DOHH2 (cell line): ENCODE results near the gene SF3B1.

Experiments
- H3F3A ChIP-seq: fragments of 200-600 bp; sonication (generic), shearing (Covaris generic); 2 replicates; pipeline ENCODE4 v1.6.0; 2016; ENCODE audit warnings: antibody characterized with exemption, mild to moderate bottlenecking; ENCODE audit not compliant: control insufficient read depth, insufficient read depth
- H3K27ac ChIP-seq: fragments of 200-600 bp; sonication (generic); 2 replicates; pipeline ENCODE4 v1.5.1; 2014; ENCODE audit warnings: low read depth, mild to moderate bottlenecking, low read length, moderate library complexity
- H3K27me3 ChIP-seq: fragments of 200-600 bp; sonication (generic); 2 replicates; pipeline ENCODE4 v1.6.1; 2014; ENCODE audit warnings: mild to moderate bottlenecking, low read length, mixed read lengths; ENCODE audit not compliant: control insufficient read depth
- H3K36me3 ChIP-seq: fragments of 200-600 bp; sonication (generic); 2 replicates; pipeline ENCODE4 v1.6.1; 2014; ENCODE audit warnings: mild to moderate bottlenecking, low read length, moderate library complexity, mixed read lengths; ENCODE audit not compliant: control insufficient read depth
- H3K4me1 ChIP-seq: fragments of 200-600 bp; sonication (generic); 2 replicates; pipeline ENCODE4 v1.6.1; 2014; ENCODE audit warnings: mild to moderate bottlenecking, low read length, mixed read lengths; ENCODE audit not compliant: control insufficient read depth
- H3K4me2 ChIP-seq: fragments of 200-600 bp; sonication (generic); 2 replicates; pipeline ENCODE4 v1.6.0; 2014; ENCODE audit warnings: mild to moderate bottlenecking, low read length, moderate library complexity
- H3K4me3 ChIP-seq: fragments of 200-600 bp; sonication (generic); 2 replicates; pipeline ENCODE4 v1.5.1; 2014; ENCODE audit warnings: mild to moderate bottlenecking, low read length, mixed read lengths
- H3K79me2 ChIP-seq: fragments of 200-600 bp; sonication (generic); 2 replicates; pipeline ENCODE4 v1.6.1; 2014; ENCODE audit warnings: mild to moderate bottlenecking, low read length, mixed read lengths; ENCODE audit not compliant: control insufficient read depth
- H3K9me2 ChIP-seq: fragments of 200-600 bp; sonication (generic); replicated peaks from 2 replicates; pipeline ENCODE4 v1.6.1; 2014; ENCODE audit warnings: mild to moderate bottlenecking, low read length, mixed read lengths; ENCODE audit not compliant: control insufficient read depth
- H3K9me3 ChIP-seq: fragments of 200-600 bp; sonication (generic); 2 replicates; pipeline ENCODE4 v1.6.1; 2014; ENCODE audit warnings: antibody characterized with exemption, low read length, mixed read lengths; ENCODE audit not compliant: control insufficient read depth, insufficient read depth
- H4K20me1 ChIP-seq: fragments of 200-600 bp; sonication (generic); 2 replicates; pipeline ENCODE4 v1.6.0; 2014; ENCODE audit warnings: low read depth, mild to moderate bottlenecking, antibody characterized with exemption, low read length, moderate library complexity; ENCODE audit not compliant: control insufficient read depth, insufficient read depth
- EZH2phosphoT487 ChIP-seq: fragments of 200-600 bp; sonication (generic); IDR thresholded peaks from 2 replicates; pipeline ENCODE4 v1.6.1; 2017; ENCODE audit warnings: borderline replicate concordance, mild to moderate bottlenecking, antibody characterized with exemption, low read length, moderate library complexity, mixed read lengths
- TF ChIP-seq, protein P1 (sequence below): fragments of 200-600 bp; sonication (generic); IDR thresholded peaks from one replicate; pipeline ENCODE4 v1.5.1; 2014; ENCODE audit warnings: antibody characterized with exemption, mild to moderate bottlenecking, low read depth, low read length; ENCODE audit not compliant: poor library complexity, severe bottlenecking

Gene SF3B1

DNA sequence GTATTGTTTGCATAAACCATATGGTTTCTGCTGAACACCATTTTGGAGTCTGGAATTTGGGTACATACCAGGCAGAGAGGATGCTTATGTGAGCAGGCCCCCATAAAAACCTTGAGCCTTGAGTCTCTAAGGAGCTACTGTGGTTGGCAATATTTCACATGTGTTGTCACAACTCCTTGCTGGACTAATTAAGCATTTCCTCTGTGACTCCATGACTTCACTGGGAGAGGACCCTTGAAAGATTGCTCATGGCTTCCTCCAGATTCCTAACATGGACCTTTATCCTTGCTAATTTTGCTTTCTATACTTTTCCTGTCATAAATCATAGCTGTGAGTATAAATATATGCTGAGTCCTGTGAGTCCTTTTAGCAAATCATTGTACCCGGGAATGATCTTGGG, 10.9 kb upstream of the SF3B1 start:
- TF ChIP-seq, protein P1, sequence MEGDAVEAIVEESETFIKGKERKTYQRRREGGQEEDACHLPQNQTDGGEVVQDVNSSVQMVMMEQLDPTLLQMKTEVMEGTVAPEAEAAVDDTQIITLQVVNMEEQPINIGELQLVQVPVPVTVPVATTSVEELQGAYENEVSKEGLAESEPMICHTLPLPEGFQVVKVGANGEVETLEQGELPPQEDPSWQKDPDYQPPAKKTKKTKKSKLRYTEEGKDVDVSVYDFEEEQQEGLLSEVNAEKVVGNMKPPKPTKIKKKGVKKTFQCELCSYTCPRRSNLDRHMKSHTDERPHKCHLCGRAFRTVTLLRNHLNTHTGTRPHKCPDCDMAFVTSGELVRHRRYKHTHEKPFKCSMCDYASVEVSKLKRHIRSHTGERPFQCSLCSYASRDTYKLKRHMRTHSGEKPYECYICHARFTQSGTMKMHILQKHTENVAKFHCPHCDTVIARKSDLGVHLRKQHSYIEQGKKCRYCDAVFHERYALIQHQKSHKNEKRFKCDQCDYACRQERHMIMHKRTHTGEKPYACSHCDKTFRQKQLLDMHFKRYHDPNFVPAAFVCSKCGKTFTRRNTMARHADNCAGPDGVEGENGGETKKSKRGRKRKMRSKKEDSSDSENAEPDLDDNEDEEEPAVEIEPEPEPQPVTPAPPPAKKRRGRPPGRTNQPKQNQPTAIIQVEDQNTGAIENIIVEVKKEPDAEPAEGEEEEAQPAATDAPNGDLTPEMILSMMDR = no peak
- TF ChIP-seq EZH2phosphoT487 = no peak
- Histone ChIP-seq H3K4me1 (no peaks in the 10 kb centered on the region), H3F3A (no peaks in the 10 kb centered on the region; the same call in 1 of the 2 replicates), H3K27me3 (no peaks in the 10 kb centered on the region), H3K79me2 (no peaks in the 10 kb centered on the region), H3K9me3 (no peaks in the 10 kb centered on the region), H4K20me1 (no peaks in the 10 kb centered on the region), H3K27ac (no peak overlapping the region), H3K36me3 (no peaks in the 10 kb centered on the region), H3K4me3 (no peak overlapping the region), H3K9me2 (no peaks in the 10 kb centered on the region), H3K4me2 (no peak overlapping the region)

DNA sequence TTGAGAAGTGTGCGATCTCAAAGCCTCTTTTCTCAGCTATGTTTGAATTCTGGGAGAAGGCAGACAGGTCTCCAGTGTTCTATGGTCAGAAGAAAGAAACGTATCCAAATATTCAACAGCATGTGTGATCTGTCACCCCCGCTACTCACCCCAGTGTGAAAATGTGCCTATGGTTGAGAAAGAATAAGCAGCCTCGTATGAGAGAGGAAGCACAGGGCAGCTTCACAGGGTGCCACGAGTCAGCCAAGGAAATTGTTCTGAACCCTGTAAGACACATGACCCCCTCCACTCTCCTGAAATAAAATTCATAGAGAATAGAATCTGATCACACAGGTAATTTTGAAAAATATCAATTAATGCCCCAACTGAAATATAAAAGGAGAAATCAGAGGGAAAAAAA, 8.0 kb upstream of the SF3B1 start:
- no peaks in the 10 kb centered on the region for H3K9me2 ChIP-seq
- H3F3A ChIP-seq = no peaks in the 10 kb centered on the region; the same call in 1 of the 2 replicates
- no peaks in the 10 kb centered on the region for H3K36me3 ChIP-seq
- no peaks in the 10 kb centered on the region for H3K79me2 ChIP-seq
- no peak for TF ChIP-seq EZH2phosphoT487
- TF ChIP-seq, protein P1 = no peak
- no peaks in the 10 kb centered on the region for H4K20me1 ChIP-seq
- no peaks in the 10 kb centered on the region for H3K27me3 ChIP-seq
- no peaks in the 10 kb centered on the region for H3K9me3 ChIP-seq
- no peak overlapping the region for H3K4me3 ChIP-seq
- no peaks in the 10 kb centered on the region for H3K4me1 ChIP-seq
- no peak overlapping the region for H3K27ac ChIP-seq
- no peak overlapping the region for H3K4me2 ChIP-seq

DNA sequence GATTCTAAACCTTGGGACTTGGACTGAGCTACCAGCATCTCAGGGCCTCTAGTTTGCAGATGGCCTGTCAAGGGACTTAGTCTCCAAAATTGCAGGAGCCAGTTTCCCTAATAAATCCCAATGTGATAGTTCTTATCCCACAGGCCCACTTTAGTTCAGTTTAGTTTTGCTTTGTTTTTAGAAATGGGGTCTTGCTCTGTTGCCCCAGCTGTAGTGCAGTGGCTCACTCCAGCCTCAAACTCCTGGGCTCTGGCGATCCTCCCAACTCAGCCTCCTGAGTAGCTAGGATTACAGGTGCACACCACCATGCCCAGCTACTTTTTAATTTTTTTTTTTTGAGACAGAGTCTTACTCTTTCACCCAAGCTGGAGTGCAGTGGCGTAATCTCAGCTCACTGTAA, 2.6 kb upstream of the SF3B1 start:
- Histone ChIP-seq H3K4me2 (no peak overlapping the region), H3K9me3 (no peaks in the 10 kb centered on the region), H3K4me3 (no peak overlapping the region), H3F3A (no peaks in the 10 kb centered on the region), H3K36me3 (peaks cover 21% of the 10 kb centered on the region), H3K79me2 (peaks cover 40% of the 10 kb centered on the region), H3K27ac (no peak overlapping the region), H4K20me1 (peaks cover 16% of the 10 kb centered on the region), H3K27me3 (no peaks in the 10 kb centered on the region), H3K4me1 (peaks cover 17% of the 10 kb centered on the region), H3K9me2 (no peaks in the 10 kb centered on the region)
- TF ChIP-seq, protein P1 = no peak
- TF ChIP-seq EZH2phosphoT487 = no peak
